ENCODE results near the gene CD96.

CD96 gene

DNA sequence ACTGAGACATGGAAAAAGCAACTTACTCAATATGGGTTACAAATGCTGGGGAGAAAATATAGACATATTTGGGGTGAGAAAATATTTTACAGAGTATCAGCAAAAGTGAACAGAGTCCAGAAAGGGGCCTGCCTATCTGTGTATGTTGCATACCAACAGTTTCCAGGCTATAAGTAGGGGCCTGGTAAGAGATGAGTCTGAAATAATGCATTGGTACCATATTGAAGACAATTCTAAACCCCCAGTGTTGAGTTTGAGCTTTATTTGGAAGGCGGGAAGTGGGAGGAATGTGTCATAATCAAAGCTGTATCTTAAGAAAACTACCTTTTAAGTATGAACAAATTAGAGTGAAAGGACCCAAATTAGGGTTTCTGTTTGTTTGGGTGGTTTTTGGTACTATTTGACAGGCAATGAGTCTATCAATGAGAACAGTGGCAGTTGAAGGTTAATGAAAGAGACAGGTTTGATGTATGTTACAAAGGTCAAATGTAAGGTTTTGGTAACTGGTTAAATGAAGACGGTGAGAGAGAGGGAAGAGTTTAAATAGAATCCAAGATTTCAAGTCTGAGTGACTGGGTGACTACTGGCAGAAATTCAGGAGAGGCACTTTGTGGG lies 159.4 kb downstream of the CD96 start:
- TF ChIP-seq RAD21 (IDR thresholded peaks at IDR 0.05; ENCODE audit: low read depth): no peak
- no peak for TF ChIP-seq CREB1 (IDR thresholded peaks at IDR 0.05; ENCODE audit: low read depth)
- no peak for TF ChIP-seq TEAD4 (IDR thresholded peaks at IDR 0.05)
- no peak for TF ChIP-seq TCF12 (IDR thresholded peaks at IDR 0.05; ENCODE audit: low read depth)
- TF ChIP-seq YY1 (IDR thresholded peaks at IDR 0.05; ENCODE audit: low read depth): no peak
- no peak for TF ChIP-seq ZBTB7A (IDR thresholded peaks at IDR 0.05; ENCODE audit: low read depth)
- TF ChIP-seq NFIC (IDR thresholded peaks at IDR 0.05): no peak
- no peak for TF ChIP-seq FOXM1 (IDR thresholded peaks at IDR 0.05; ENCODE audit: borderline replicate concordance, low read depth)
- TF ChIP-seq, protein P1, sequence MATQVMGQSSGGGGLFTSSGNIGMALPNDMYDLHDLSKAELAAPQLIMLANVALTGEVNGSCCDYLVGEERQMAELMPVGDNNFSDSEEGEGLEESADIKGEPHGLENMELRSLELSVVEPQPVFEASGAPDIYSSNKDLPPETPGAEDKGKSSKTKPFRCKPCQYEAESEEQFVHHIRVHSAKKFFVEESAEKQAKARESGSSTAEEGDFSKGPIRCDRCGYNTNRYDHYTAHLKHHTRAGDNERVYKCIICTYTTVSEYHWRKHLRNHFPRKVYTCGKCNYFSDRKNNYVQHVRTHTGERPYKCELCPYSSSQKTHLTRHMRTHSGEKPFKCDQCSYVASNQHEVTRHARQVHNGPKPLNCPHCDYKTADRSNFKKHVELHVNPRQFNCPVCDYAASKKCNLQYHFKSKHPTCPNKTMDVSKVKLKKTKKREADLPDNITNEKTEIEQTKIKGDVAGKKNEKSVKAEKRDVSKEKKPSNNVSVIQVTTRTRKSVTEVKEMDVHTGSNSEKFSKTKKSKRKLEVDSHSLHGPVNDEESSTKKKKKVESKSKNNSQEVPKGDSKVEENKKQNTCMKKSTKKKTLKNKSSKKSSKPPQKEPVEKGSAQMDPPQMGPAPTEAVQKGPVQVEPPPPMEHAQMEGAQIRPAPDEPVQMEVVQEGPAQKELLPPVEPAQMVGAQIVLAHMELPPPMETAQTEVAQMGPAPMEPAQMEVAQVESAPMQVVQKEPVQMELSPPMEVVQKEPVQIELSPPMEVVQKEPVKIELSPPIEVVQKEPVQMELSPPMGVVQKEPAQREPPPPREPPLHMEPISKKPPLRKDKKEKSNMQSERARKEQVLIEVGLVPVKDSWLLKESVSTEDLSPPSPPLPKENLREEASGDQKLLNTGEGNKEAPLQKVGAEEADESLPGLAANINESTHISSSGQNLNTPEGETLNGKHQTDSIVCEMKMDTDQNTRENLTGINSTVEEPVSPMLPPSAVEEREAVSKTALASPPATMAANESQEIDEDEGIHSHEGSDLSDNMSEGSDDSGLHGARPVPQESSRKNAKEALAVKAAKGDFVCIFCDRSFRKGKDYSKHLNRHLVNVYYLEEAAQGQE (IDR thresholded peaks at IDR 0.05; ENCODE audit: low read depth): no peak
- no peak for TF ChIP-seq CEBPB (IDR thresholded peaks at IDR 0.05)
- TF ChIP-seq EP300 (IDR thresholded peaks at IDR 0.05; ENCODE audit: borderline replicate concordance): no peak
- TF ChIP-seq, protein P2, sequence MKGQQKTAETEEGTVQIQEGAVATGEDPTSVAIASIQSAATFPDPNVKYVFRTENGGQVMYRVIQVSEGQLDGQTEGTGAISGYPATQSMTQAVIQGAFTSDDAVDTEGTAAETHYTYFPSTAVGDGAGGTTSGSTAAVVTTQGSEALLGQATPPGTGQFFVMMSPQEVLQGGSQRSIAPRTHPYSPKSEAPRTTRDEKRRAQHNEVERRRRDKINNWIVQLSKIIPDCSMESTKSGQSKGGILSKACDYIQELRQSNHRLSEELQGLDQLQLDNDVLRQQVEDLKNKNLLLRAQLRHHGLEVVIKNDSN (IDR thresholded peaks at IDR 0.05): no peak
- TF ChIP-seq, protein P3, sequence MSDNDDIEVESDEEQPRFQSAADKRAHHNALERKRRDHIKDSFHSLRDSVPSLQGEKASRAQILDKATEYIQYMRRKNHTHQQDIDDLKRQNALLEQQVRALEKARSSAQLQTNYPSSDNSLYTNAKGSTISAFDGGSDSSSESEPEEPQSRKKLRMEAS (IDR thresholded peaks at IDR 0.05): no peak
- no peak for TF ChIP-seq TAF1 (IDR thresholded peaks at IDR 0.05; ENCODE audit: low read depth)
- no peak for TF ChIP-seq EGR1 (IDR thresholded peaks at IDR 0.05)
